ENCODE measurements around the gene PIKFYVE. TPM values are rescaled to one million over a fixed set of nuclear protein-coding genes. Genes with fewer than 3 reads are reported as not detected.

The PIKFYVE gene
- total and polyA plus RNA-seq, 4 donors, result 5.7 to 46.9 (median 17.3) TPM

DNA sequence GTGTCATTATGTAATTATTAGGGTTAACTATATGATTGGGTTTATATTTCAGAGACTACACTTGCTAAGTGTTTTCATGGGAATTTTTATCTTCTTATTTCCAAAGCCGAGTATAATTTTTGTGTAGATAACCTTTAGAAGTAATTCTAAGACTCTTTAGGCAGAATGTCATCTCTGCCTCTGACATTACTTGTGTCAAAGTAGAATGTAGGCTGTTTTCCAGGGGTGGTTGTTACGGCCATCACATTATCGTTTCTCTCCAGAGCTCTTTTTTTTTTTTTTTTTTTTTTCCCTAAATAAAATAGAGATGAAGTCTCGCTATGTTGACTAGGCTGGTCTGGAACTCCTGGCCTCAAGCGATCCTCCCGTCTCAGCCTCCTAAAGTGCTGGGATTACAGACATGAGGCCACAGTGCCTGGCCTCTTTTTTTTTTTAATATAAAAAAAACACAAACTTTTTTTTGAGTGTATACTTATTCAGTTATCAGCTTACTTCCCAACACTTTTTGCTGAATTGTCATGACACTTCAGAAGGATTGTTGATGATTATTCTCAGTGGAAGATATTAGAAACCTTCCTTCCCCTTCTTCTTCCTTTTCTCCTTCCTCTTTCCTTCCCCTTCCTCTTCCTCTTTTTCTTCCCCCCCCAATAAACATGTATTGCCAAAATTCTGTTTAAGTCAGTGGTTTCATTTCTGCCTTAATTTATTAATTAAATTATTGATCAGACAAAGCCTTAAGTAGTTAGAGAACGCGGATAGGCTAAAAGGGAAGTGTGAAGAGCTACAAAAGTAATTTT is 2.3 kb downstream of the PIKFYVE start:
- no peak for ATAC-seq (ENCODE audit: insufficient read depth, low FRiP score)
- Histone ChIP-seq H3K36me3 (ENCODE audit: control insufficient read depth in 4 of 4, insufficient read depth in 4 of 4, low read length in 4 of 4) (peaks cover 3 to 8% (median 3%) of the 10 kb centered on the region in 4 donors), H3K9me3 (ENCODE audit: control insufficient read depth in 4 of 4, insufficient read depth in 3 of 4, low read length in 3 of 4) (no peaks in the 10 kb centered on the region), H3K9ac (ENCODE audit: insufficient read depth in 1 of 2, low read length in 2 of 2) (no peak overlapping the region), H3K4me1 (ENCODE audit: control insufficient read depth in 5 of 5, insufficient read depth in 5 of 5, low read length in 5 of 5) (peaks cover 7 to 22% (median 11%) of the 10 kb centered on the region in 5 donors), H3K27me3 (ENCODE audit: control insufficient read depth in 3 of 3, insufficient read depth in 3 of 3, low read length in 2 of 3) (no peaks in the 10 kb centered on the region), H3K4me3 (no peak overlapping the region), H3K27ac (ENCODE audit: low read depth in 1 of 2, low read length in 1 of 2) (no peak overlapping the region)
- WGBS, 2 donors, result 76 to 80% methylated on average over 8 of the region's 8 CpGs
- TF ChIP-seq, protein P1, sequence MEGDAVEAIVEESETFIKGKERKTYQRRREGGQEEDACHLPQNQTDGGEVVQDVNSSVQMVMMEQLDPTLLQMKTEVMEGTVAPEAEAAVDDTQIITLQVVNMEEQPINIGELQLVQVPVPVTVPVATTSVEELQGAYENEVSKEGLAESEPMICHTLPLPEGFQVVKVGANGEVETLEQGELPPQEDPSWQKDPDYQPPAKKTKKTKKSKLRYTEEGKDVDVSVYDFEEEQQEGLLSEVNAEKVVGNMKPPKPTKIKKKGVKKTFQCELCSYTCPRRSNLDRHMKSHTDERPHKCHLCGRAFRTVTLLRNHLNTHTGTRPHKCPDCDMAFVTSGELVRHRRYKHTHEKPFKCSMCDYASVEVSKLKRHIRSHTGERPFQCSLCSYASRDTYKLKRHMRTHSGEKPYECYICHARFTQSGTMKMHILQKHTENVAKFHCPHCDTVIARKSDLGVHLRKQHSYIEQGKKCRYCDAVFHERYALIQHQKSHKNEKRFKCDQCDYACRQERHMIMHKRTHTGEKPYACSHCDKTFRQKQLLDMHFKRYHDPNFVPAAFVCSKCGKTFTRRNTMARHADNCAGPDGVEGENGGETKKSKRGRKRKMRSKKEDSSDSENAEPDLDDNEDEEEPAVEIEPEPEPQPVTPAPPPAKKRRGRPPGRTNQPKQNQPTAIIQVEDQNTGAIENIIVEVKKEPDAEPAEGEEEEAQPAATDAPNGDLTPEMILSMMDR (IDR thresholded peaks at IDR 0.05; ENCODE audit: control extremely low read depth, extremely low read depth), result no peak
- DNase-seq, result peak in 1 of 3 donors; percentile 19

DNA sequence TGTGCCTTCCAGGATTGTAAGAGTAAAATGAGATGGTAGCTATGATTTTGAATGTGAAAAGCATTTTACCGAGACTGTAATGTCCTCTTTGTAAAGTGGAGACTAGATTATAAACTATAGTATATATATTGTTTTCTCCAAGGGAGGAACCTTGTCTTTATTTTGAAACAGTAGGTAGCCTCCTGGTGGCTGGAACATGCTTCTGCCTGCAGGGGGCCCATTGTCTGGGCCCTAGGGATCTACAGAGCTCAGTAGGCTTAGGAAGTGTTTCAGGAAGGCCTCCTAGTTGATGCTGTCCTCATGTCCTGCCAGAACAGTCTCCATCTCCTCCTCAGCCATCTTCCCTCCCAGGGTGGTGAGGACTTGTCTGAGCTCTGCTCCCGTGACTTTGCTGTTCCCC is 3.0 kb downstream of the PIKFYVE start:
- H3K4me3 ChIP-seq, result no peak overlapping the region
- H3K36me3 ChIP-seq (ENCODE audit: control insufficient read depth in 4 of 4, insufficient read depth in 4 of 4, low read length in 4 of 4), result peaks cover 7 to 10% (median 9%) of the 10 kb centered on the region in 4 donors
- H3K27me3 ChIP-seq (ENCODE audit: control insufficient read depth in 3 of 3, insufficient read depth in 3 of 3, low read length in 2 of 3), result no peaks in the 10 kb centered on the region
- H3K9ac ChIP-seq (ENCODE audit: insufficient read depth in 1 of 2, low read length in 2 of 2), result no peak overlapping the region
- H3K27ac ChIP-seq (ENCODE audit: low read depth in 1 of 2, low read length in 1 of 2), result no peak overlapping the region
- DNase-seq (no peak), ATAC-seq (ENCODE audit: insufficient read depth, low FRiP score) (no peak)
- TF ChIP-seq, protein P1 (IDR thresholded peaks at IDR 0.05; ENCODE audit: control extremely low read depth, extremely low read depth), result no peak
- WGBS, 2 donors, result 89 to 97% methylated on average over 2 of the region's 2 CpGs
- peaks cover 7 to 22% (median 11%) of the 10 kb centered on the region in 5 donors for H3K4me1 ChIP-seq (ENCODE audit: control insufficient read depth in 5 of 5, insufficient read depth in 5 of 5, low read length in 5 of 5)
- no peaks in the 10 kb centered on the region for H3K9me3 ChIP-seq (ENCODE audit: control insufficient read depth in 4 of 4, insufficient read depth in 3 of 4, low read length in 3 of 4)

DNA sequence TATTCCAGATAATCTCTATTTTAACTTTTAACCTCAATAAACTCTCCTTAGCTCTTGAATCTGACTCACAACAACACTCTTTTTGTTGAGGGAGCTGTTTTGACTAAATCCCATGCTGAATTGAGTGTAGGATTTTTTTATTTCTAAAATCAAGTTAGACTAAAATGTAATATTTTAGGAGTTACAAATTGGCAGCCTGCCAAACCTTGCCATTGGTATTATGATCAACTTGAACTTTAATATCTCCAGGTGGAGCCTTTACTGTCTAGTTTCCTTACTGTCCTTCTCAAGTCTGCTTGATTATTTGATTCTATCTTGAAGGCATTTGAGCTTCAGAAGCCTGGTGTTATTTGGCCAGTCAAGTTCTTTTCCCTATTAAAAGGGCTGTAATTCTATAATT is 8.7 kb downstream of the PIKFYVE start:
- Histone ChIP-seq H3K9me3 (ENCODE audit: control insufficient read depth in 4 of 4, insufficient read depth in 3 of 4, low read length in 3 of 4) (no peaks in the 10 kb centered on the region), H3K27ac (ENCODE audit: low read depth in 1 of 2, low read length in 1 of 2) (no peak overlapping the region), H3K4me3 (no peak overlapping the region), H3K4me1 (ENCODE audit: control insufficient read depth in 5 of 5, insufficient read depth in 5 of 5, low read length in 5 of 5) (no peaks in the 10 kb centered on the region), H3K9ac (ENCODE audit: insufficient read depth in 1 of 2, low read length in 2 of 2) (no peak overlapping the region), H3K27me3 (ENCODE audit: control insufficient read depth in 3 of 3, insufficient read depth in 3 of 3, low read length in 2 of 3) (no peaks in the 10 kb centered on the region), H3K36me3 (ENCODE audit: control insufficient read depth in 4 of 4, insufficient read depth in 4 of 4, low read length in 4 of 4) (peaks cover 18 to 47% (median 37%) of the 10 kb centered on the region in 4 donors)
- DNase-seq (no peak), ATAC-seq (ENCODE audit: insufficient read depth, low FRiP score) (no peak)
- TF ChIP-seq, protein P1 (IDR thresholded peaks at IDR 0.05; ENCODE audit: control extremely low read depth, extremely low read depth), result no peak
